SK-N-MC (cell line): Measurements from ENCODE around the gene DNAJC15.

Experiments
- DNase-seq: peaks from one replicate; pipeline ENCODE4 v3.0.0-alpha.2; 2011; ENCODE audit warnings: low read depth, low spot score
- H3K27ac ChIP-seq: fragments of 200-600 bp; sonication (generic); 2 replicates; pipeline ENCODE4 v1.5.1; 2016; ENCODE audit warnings: mixed run types
- H3K36me3 ChIP-seq: fragments of 200-600 bp; sonication (generic); 2 replicates; pipeline ENCODE4 v1.6.1; 2017; ENCODE audit warnings: antibody characterized with exemption, low read length, mixed read lengths; ENCODE audit not compliant: insufficient read depth
- H3K4me3 ChIP-seq: fragments of 200-600 bp; sonication (generic); 2 replicates; pipeline ENCODE4 v1.5.1; 2016
- H3K9ac ChIP-seq: fragments of 200-600 bp; sonication (generic); 2 replicates; pipeline ENCODE4 v1.8.0; 2017; ENCODE audit warnings: mixed run types, mixed read lengths; ENCODE audit not compliant: insufficient read length
- H3K9me3 ChIP-seq: fragments of 200-600 bp; sonication (generic); 2 replicates; pipeline ENCODE4 v1.6.1; 2017; ENCODE audit warnings: low read depth, mild to moderate bottlenecking, antibody characterized with exemption, low read length, moderate library complexity, mixed read lengths
- EZH2 ChIP-seq: fragments of 200-600 bp; sonication (generic); IDR thresholded peaks from one replicate; pipeline ENCODE4 v1.6.1; 2017; ENCODE audit warnings: antibody characterized with exemption
- FOXP2 ChIP-seq: optimal IDR thresholded peaks from 2 replicates; pipeline ENCODE3; 2011; ENCODE audit warnings: mild to moderate bottlenecking, moderate library complexity; ENCODE audit not compliant: insufficient read depth; ENCODE audit errors: extremely low read length, control extremely low read depth
- POLR2AphosphoS5 ChIP-seq: IDR thresholded peaks from 2 replicates; pipeline ENCODE4 v1.6.1; 2012; ENCODE audit warnings: mild to moderate bottlenecking, low read depth, low read length, borderline replicate concordance

The DNAJC15 gene

GRCh38 chr13:42999491-42999890, 23.9 kb upstream of the DNAJC15 start:
- H3K27ac ChIP-seq, result no peak overlapping the region
- TF ChIP-seq EZH2, result no peak
- TF ChIP-seq FOXP2, result no peak
- no peak for TF ChIP-seq POLR2AphosphoS5
- no peaks in the 10 kb centered on the region for H3K9me3 ChIP-seq
- H3K36me3 ChIP-seq, result no peaks in the 10 kb centered on the region
- H3K4me3 ChIP-seq, result no peak overlapping the region
- DNase-seq, result no peak
- H3K9ac ChIP-seq, result no peak overlapping the region

DNA sequence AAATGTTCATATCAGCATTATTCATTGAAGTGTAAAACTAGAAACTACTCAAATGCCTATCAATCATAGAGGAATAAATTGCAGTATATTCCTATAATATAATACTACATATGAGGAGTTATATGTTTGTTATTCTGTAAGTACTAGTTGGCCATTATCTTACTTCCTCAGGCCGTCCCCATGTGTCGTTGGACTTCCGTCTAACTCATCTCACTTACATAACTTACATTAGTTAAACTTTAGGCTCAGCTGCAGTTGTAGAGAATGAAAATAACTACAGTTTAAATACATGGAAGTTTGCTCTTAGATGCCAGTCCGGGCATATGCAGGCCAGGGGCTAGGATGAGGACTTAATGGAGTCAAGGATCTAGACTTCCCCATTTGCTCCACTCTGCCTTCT, 22.7 kb upstream of the DNAJC15 start:
- no peak overlapping the region for H3K9ac ChIP-seq
- no peaks in the 10 kb centered on the region for H3K36me3 ChIP-seq
- H3K27ac ChIP-seq, result no peak overlapping the region
- H3K9me3 ChIP-seq, result no peaks in the 10 kb centered on the region
- no peak overlapping the region for H3K4me3 ChIP-seq
- TF ChIP-seq EZH2 (no peak), POLR2AphosphoS5 (no peak), FOXP2 (no peak)
- no peak for DNase-seq

DNA sequence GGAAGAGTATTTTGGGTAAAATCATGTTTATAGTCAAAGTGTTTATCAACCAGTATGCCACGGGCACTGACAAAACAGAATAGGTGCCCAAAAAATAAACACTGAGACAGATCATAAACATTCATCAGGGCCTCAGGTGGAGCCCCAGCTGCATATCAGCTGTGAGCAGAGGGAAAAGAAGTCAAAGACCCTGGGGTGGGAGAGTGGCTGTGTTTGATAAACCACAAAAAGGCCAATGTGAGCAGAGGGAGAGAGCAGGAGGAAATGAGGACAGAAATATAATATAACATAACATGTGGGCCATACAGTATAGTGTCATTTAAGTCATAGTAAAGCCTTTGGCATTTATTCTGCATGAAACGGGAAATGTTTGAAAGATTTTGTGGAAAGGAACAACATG, 21.4 kb upstream of the DNAJC15 start:
- TF ChIP-seq POLR2AphosphoS5 (no peak), EZH2 (no peak), FOXP2 (no peak)
- no peaks in the 10 kb centered on the region for H3K36me3 ChIP-seq
- no peak overlapping the region for H3K9ac ChIP-seq
- H3K9me3 ChIP-seq, result no peaks in the 10 kb centered on the region
- no peak overlapping the region for H3K27ac ChIP-seq
- no peak for DNase-seq
- no peak overlapping the region for H3K4me3 ChIP-seq

DNA sequence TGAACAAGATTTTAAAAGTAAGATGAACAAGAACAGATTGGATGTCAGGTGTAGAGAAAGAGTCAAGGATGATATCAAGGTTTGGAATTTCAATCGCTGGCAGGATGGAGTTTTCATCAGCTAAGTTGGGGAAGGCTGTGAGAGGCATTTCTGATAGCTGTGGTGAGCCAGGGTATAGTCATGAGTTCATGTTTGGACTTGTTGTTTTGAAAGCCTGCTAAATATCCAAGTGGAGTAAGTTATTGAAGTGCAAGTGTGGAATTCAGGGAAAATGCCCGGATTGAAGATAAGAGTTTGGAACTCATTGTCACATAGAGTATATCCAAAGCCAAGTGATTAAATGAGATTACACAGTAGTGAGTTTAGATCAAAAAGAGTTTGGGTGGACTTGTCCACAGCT, 20.4 kb upstream of the DNAJC15 start:
- TF ChIP-seq POLR2AphosphoS5 (no peak), EZH2 (no peak), FOXP2 (no peak)
- no peak overlapping the region for H3K4me3 ChIP-seq
- no peak overlapping the region for H3K27ac ChIP-seq
- H3K36me3 ChIP-seq, result no peaks in the 10 kb centered on the region
- no peak overlapping the region for H3K9ac ChIP-seq
- no peak for DNase-seq
- no peaks in the 10 kb centered on the region for H3K9me3 ChIP-seq

GRCh38 chr13:43003729-43004128, 19.7 kb upstream of the DNAJC15 start:
- TF ChIP-seq EZH2, result no peak
- TF ChIP-seq POLR2AphosphoS5, result no peak
- no peak for TF ChIP-seq FOXP2
- Histone ChIP-seq H3K4me3 (no peak overlapping the region), H3K36me3 (no peaks in the 10 kb centered on the region), H3K9ac (no peak overlapping the region), H3K27ac (no peak overlapping the region), H3K9me3 (no peaks in the 10 kb centered on the region)
- DNase-seq, result no peak

- Histone ChIP-seq H3K36me3 (no peaks in the 10 kb centered on the region), H3K4me3 (no peak overlapping the region), H3K27ac (peak overlapping the region; percentile 62), H3K9ac (no peak overlapping the region), H3K9me3 (no peaks in the 10 kb centered on the region)
- no peak for DNase-seq
- TF ChIP-seq POLR2AphosphoS5, result no peak
- no peak for TF ChIP-seq FOXP2
- no peak for TF ChIP-seq EZH2
These were observed 17.7 kb upstream of the DNAJC15 start for GRCh38 chr13:43005460-43006236.

GRCh38 chr13:43006893-43007631, 16.3 kb upstream of the DNAJC15 start:
- H3K36me3 ChIP-seq, result no peaks in the 10 kb centered on the region
- H3K9me3 ChIP-seq, result no peaks in the 10 kb centered on the region
- H3K9ac ChIP-seq, result no peak overlapping the region
- TF ChIP-seq EZH2, result no peak
- no peak for TF ChIP-seq POLR2AphosphoS5
- TF ChIP-seq FOXP2, result no peak
- H3K27ac ChIP-seq, result no peak overlapping the region
- no peak for DNase-seq
- H3K4me3 ChIP-seq, result no peak overlapping the region

DNA sequence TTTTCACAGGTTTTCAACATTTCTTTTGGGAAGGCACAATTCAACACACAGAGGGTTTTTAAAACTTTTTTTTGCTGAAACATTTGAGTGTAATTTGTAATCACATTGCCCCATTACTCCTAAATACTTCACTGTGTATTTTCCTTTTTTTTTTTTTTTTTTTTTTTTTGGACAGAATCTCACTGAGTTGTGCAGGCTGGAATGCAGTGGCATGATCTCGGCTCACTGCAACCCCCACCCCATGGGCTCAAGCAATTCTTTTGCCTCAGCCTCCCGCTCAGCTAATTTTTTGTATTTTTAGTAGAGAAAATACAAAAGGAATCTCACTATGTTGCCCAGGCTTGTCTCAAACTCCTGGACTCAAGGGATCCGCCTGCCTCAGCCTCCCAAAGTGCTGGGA, 14.8 kb upstream of the DNAJC15 start:
- TF ChIP-seq EZH2 (no peak), POLR2AphosphoS5 (no peak), FOXP2 (no peak)
- H3K27ac ChIP-seq, result no peak overlapping the region

More for the DNA sequence above, 14.8 kb upstream of the DNAJC15 start:
- no peaks in the 10 kb centered on the region for H3K36me3 ChIP-seq
- no peak overlapping the region for H3K9ac ChIP-seq
- no peak for DNase-seq
- H3K9me3 ChIP-seq, result no peaks in the 10 kb centered on the region
- H3K4me3 ChIP-seq, result no peak overlapping the region
